ENCODE measurements around the gene ALDH3B2.
"Not testable (repeated sequence)": the region's sequence is repeated elsewhere in the genome, so short reads cannot be mapped to it uniquely, and the experiment has no call there.

ALDH3B2 gene

DNA sequence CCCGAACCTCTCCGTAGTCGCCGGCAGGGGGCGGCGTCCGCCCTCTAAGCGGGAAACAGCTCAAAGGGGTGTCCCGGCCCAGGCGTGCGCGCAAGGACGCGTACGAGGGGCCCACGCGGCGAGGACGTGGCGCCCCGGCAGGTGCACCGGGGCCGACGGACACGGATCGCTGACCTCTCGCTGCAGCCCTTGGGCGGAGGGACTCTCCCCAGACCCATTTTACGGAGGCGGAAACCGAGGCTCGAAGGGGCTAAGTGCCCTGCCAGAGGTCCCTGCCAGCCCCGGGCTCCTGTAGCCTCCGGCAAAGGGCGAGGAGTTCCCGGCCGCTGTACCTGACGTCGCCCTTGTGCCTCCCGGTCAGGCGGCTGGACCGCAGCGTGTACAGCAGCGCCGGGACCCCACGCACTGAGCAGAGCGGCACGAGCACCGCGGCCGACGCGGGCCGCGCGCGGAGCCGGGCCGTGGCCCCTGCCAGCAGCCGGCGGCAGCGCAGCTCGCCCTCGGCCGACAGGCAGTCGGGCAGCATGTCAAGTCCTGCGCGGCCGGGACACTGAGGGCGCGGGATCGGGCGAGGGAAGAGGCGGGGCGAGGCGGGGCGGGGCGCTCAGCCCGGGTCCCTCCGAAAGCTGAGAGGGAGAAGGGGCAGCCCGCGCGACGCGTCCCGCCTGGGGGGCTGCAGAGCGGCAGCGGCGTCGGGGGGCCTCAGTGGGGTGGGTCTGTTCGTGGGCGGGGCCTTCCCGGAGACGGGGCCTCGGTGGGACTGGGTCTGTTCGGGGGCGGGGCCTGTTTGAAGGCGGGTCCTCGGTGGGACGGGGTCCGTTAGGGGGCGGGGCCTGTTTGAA is 44.8 kb downstream of the ALDH3B2 start, which contains the start of gene NUDT8:
Gene NUDT8 (minus strand): TSS at position 552 of the 842 bp plus-strand sequence. CDS start 26 bp downstream, at position 526.
- DNase-seq: peak; percentile 75

GRCh38 chr11:67628710-67629385 is 45.6 kb downstream of the ALDH3B2 start:
- no peak for DNase-seq

DNA sequence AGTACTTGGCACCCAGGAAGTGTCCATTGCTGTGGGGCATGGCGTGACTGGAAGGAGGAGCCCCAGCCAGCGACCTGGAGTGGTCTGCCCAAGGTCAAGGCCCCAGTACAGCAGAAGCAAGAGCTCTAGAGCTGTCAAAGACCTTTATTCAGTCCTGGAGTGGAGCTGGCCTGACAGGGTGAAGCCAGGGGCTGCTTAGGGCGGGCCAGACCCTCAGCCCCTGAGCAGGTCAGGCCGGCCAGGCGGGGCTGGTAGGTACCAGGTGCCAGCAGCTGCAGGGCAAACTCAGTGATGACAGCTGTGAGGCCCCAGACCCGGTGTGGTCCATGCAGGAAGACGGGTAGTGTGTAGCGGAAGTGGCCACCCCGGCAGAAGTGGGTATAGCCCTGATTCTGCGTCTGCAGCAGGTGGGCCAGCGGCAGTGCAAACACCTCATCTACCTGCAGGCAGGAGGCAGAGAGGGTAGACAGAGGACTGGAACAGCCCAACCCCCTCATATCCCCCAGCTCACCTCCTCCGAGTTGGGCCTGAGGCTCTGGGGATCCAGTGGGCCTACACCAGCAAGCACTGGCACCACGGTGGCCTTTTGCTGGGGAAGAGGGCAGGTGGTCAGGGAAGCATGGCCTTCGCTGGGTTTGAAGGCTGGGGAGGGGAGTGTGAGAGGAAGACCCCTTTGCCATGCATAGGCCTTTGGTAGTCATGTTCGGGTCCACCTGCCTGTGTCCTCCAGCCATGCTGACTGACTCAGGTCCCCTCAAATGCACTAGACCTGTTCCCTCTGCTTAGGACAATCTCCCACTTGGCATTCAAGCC is 46.4 kb downstream of the ALDH3B2 start:
- no peak for DNase-seq

GRCh38 chr11:67627441-67627811 is 47.0 kb downstream of the ALDH3B2 start:
- DNase-seq: no peak

- no peak for DNase-seq
Measured at GRCh38 chr11:67626970-67627369, 47.5 kb downstream of the ALDH3B2 start.

DNA sequence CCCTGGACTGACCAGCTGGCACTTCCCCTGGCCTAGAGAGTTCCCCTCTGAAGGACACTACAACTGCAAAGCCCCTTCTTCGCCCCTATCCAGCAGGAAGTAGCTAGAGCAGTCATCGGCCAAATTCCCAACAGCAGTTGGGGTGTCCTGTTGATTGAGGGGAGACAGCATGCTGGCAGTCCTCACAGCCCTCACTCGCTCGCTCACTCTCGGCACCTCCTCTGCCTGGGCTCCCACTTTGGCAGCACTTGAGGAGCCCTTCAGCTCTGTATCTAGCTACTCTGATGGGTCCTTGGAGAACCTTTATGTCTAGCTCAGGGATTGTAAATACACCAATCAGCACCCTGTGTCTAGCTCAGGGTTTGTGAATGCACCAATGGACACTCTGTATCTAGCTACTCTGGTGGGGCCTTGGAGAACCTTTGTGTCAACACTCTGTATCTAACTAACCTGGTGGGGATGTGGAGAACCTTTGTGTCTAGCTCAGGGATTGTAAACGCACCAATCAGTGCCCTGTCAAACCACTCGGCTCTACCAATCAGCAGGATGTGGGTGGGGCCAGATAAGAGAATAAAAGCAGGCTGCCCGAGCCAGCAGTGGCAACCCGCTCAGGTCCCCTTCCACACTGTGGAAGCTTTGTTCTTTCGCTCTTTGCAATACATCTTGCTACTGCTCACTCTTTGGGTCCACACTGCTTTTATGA is 48.1 kb downstream of the ALDH3B2 start:
- not testable (repeated sequence) for DNase-seq

DNA sequence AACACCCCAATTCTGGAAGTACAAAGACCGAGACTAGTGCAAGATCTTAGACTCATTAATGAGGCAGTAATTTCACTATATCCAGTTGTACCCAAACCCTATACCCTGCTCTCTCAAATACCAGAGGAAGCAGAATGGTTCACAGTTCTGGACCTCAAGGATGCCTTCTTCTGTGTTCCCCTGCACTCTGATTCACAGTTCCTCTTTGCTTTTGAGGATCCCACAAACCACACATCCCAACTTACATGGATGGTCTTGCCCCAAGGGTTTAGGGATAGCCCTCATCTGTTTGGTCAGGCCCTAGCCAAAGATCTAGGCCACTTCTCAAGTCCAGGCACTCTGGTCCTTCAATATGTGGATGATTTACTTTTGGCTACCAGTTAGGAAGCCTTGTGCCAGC is 50.6 kb downstream of the ALDH3B2 start:
- not testable (repeated sequence) for DNase-seq

DNA sequence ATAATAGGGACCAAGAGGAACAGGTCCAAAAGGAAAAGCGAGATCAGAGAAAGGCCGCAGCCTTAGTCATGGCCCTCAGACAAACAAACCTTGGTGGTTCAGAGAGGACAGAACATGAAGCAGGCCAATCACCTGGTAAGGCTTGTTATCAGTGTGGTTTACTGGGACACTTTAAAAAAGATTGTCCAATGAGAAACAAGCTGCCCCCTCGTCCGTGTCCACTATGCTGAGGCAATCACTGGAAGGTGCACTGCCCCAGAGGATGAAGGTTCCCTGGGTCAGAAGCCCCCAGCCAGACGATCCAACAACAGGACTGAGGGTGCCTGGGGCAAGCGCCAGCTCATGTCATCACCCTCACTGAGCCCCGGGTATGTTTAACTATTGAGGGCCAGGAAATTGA is 51.5 kb downstream of the ALDH3B2 start:
- not testable (repeated sequence) for DNase-seq

DNA sequence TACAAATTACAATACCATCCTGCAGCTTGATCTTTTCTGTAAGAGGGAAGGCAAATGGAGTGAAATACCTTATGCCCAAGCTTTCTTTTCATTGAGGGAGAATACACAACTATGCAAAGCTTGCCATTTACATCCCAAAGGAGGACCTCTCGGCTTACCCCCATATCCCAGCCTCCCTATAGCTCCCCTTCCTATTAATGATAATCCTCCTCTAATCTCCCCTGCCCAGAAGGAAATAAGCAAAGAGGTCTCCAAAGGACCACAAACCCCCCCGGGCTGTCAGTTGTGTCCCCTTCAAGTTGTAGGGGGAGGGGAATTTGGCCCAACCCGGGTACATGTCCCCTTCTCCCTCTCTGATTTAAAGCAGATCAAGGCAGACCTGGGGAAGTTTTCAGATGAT is 52.5 kb downstream of the ALDH3B2 start:
- DNase-seq: not testable (repeated sequence)

DNA sequence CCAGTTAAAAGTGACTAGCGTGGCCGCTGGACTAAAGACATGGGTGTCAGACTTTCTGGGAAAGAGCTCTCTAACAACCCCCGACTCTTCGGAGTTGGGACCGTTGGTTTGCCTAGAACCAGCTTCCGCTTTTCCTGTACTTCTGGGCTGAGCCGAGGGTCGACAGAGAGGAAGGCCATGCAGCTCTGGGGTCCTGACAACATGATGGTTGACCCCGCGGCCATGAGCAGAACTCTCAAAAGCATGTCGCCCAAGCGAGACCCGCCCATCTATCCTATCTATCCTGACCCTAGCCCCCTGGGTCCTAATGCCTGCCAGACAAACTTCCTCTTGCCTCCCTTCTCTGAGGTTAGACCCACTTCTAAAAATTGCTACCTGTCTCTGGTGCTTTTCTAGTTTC is 53.8 kb downstream of the ALDH3B2 start:
- not testable (repeated sequence) for DNase-seq

DNA sequence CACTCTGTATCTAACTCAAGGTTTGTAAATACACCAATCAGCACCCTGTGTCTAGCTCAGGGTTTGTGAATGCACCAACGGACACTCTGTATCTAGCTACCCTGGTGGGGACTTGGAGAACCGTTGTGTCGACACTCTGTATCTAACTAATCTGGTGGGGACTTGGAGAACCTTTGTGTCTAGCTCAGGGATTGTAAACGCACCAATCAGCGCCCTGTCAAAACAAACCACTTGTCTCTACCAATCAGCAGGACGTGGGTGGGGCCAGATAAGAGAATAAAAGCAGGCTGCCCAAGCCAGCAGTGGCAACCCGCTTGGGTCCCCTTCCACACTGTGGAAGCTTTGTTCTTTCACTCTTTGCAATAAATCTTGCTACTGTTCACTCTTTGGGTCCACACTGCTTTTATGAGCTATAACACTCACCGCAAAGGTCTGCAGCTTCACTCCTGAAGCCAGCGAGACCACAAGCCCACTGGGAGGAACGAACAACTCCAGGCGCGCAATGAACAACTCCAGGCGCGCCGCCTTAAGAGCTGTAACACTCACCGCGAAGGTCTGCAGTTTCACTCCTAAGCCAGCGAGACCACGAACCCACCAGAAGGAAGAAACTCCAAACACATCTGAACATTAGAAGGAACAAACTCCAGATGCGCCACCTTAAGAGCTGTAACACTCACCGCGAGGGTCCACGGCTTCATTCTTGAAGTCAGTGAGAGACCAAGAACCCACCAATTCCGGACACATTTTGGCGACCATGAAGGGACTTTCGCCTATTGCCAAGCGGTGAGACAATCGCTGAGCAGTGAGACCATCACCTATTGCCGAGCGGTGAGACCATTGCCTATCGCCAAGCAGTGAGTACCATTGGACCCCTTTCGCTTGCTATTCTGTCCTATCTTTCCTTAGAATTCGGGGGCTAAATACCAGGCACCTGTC is 54.5 kb downstream of the ALDH3B2 start:
- not testable (repeated sequence) for DNase-seq

GRCh38 chr11:67618901-67619659 is 55.3 kb downstream of the ALDH3B2 start:
- not testable (repeated sequence) for DNase-seq

DNA sequence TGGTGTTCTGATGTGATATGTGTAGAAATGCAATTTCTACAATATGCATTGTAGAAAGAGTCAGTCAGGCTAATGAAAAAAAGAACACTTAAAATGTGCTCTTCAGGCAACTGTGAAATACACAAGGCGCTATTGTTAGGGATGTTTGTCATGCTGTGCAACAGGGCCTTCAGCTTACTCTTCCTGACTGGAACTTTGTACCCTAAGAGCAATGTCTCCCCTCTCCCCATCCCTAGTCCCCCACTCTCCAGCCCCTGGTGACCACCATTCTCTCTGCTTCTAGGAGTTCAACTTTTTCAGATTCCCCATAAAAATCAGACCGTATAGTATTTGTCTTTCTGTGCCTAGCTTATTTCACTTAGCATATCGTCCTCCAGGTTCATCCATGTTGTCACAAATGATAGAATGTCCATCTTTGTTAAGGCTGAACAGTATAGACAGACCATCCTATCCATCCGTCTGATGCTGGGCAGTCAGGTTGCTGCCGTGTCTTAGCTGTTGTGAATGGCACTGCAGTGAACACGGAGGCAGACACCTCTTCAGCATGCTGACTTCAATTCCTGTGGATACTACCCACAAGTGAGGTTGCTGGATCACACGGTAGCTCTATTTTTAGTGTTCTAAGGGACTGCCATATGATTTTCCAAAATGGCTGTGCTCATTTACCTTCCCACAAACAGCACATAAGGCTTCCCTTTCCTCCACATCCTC is 57.0 kb downstream of the ALDH3B2 start:
- no peak for DNase-seq

DNA sequence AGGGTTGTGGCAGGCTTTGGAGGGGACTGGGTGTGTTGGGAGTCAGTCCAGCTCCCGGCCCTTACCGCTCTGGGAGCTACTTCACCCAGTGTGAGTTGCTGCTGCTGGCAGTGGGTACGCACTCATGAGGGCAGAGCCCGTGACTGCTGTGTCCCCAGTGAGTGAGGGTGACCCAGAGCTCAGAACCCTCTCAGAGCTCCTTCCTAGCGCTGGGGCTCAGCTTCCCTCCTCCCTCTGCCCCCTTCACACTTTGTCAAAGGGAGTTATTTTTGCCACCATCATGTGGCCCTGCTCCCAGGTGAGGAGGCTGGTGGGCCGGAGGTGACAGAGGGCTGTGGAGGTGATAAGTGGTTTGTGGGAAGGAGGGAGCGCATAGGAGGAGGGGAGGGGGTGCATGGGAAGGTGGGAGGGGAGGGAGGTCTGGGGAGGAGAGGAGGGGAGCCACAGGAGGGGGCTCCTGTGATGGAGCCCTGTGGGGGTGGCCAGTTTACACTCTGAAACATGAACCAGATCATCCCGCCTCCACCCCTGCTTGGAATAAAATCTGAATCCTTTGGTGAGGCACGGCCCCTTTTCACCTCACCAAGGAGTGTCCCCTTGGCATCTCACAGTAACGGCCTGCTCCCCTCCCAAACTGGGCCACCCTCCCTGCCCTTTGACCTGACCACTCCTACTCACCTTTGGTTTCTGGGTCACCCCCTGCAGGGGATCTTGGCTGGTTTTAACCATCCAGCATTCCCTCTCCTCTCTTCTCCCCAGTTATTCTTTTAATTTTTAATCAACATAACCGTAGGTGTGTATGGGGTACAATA is 57.8 kb downstream of the ALDH3B2 start:
- no peak for DNase-seq

GRCh38 chr11:67615728-67616430 is 58.5 kb downstream of the ALDH3B2 start:
- DNase-seq: no peak

DNA sequence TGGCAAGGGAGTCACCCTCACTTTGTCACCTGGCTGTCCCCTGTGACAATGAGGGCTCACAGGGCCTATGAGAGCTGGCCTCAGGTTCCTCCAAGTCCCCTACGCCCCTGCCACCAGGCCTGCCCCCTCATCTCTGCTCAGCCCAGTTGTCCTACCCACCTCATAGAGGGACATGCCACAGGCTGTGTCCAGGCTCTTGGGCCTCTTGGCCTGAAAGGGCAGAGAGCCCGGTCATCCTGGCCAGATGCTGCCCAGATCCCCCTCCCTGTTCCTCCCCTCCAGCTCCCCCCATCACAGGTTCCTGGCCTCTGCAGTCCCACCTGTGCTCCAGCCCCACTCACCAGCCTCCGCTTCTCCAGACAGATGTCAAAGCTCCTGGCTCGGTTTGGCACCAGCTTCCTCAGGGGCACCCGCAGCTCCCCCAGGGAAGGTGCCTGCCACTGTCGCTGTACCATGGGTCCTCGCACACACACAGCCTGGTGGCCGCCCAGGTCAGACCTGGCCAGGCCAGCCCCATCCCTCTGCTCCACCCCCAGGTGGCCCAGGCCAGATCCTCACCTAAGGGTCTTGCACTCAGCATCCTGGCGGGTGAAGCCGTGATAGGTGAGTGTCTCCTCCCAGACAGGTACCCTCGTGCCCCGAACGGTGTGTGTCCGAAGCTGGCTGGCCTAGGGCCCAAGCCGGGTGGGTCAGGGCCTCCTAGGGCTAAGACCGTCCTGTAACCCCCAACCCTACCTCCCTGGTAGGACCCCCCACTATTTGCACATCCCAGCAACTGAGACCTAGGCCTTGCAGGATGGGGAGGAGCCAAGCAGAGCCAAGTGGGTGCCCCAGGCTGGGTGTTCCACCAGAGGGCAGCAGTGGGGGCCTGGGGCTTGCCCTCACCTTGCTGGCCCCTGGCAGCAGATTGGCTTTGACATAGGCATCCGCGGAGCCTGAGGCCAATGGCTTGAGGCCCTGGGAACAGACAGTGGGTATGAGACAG is 59.4 kb downstream of the ALDH3B2 start:
- no peak for DNase-seq
